Measurements from ENCODE around the gene MAPK1.

DNA sequence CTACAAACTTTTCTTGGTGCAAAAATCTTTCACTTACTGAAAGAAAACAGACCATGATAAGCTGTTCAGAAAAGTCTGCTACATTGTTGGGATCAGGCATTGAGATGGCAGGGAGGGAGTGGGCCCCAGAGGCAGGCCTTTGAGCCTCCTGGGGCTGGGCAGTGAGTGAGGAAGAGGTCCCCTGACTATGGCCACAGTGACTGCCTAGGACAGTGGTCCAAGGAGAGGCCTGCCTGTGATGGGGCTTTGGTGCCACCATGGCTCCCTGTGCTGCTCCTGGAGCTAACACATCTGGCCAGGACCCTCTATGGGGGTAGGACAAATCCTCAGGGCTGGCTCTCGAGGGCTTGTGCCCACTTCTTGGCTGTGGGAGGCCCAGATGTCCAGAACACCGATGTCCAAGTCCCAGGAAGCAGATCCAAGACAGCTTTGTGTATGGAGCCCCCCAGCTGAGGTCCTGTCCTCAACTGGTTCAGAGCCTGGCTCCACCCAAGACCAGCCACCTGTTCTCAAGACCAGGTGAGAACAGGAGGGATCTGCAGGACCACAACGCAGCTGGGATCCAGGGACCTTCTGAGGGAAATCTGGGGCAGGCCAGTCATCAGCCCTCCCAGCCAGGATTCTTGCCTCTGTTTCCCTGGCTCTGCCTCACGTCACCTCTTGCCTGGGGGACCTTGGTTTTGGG, 48.3 kb upstream of the MAPK1 start:
- TF ChIP-seq POLR2AphosphoS5 (IDR thresholded peaks at IDR 0.05; ENCODE audit: low read depth, low read length) = no peak
- TF ChIP-seq POLR2A (IDR thresholded peaks at IDR 0.05; ENCODE audit: low read depth, low read length) = no peak
- no peak for TF ChIP-seq TAF1 (IDR thresholded peaks at IDR 0.05; ENCODE audit: borderline replicate concordance, low read depth, low read length)

Data from GM12892 (cell line).